GM12878 (cell line): ENCODE results near the gene PLEKHM3. TPM values are rescaled to one million over a fixed set of nuclear protein-coding genes. Genes with fewer than 3 reads are reported as not detected.
A peak's percentile ranks its signal among the peaks of the same experiment; 100 is the strongest.

Experiments
- EED ChIP-seq: sonication (generic); IDR thresholded peaks from 2 replicates; pipeline ENCODE4 v1.6.1; 2016; ENCODE audit warnings: antibody characterized with exemption, low read depth
- IKZF1 ChIP-seq: fragments of 450-650 bp; conservative IDR thresholded peaks from 2 replicates; pipeline ENCODE4 v1.6.1; 2017; ENCODE audit warnings: antibody characterized with exemption, mild to moderate bottlenecking
- MAX ChIP-seq: IDR thresholded peaks from 2 replicates; pipeline ENCODE4 v1.6.1; 2012; ENCODE audit warnings: low read depth, low read length, improper control_type of control experiment
- NFIC ChIP-seq: IDR thresholded peaks from 2 replicates; pipeline ENCODE4 v1.6.1; 2012; ENCODE audit warnings: low read depth, mild to moderate bottlenecking, inconsistent platforms, low read length, moderate library complexity
- NR2C1 ChIP-seq: fragments of 450-650 bp; IDR thresholded peaks from 2 replicates; pipeline ENCODE4 v1.6.1; 2017; ENCODE audit warnings: antibody characterized with exemption, mild to moderate bottlenecking, moderate library complexity
- RCOR1 ChIP-seq: conservative IDR thresholded peaks from 2 replicates; pipeline ENCODE4 v1.6.1; 2012; ENCODE audit warnings: low read depth, low read length, improper control_type of control experiment
- RFX5 ChIP-seq: IDR thresholded peaks from 2 replicates; pipeline ENCODE4 v1.6.1; 2011; ENCODE audit warnings: low read depth, low read length, improper control_type of control experiment
- SPI1 ChIP-seq: IDR thresholded peaks from 2 replicates; pipeline ENCODE4 v1.6.1; 2011; ENCODE audit warnings: low read depth, mild to moderate bottlenecking, low read length, moderate library complexity, borderline replicate concordance; ENCODE audit not compliant: insufficient read depth
- ZBED1 ChIP-seq: IDR thresholded peaks from 2 replicates; pipeline ENCODE4 v1.6.1; 2016; ENCODE audit warnings: borderline replicate concordance
- ZNF384 ChIP-seq: IDR thresholded peaks from 2 replicates; pipeline ENCODE4 v1.6.1; 2012; ENCODE audit warnings: low read depth, mild to moderate bottlenecking, low read length, improper control_type of control experiment, borderline replicate concordance
- polyA plus RNA-seq, 11 experiments: library from polyadenylated mRNA; depleted of rRNA in 4 of 11; unstranded in 6 of 11; stranded (reverse) in 5 of 11; fragments of >200 nt; fragmentation: Nextera tagmentation in 4 of 11; fragmentation: Illumina TruSeq in 1 of 11; extraction: Ambion mirVana in 4 of 11; extraction: Trizol in 1 of 11; gene quantifications; 1 replicate in 1 of 11; 2 replicates in 10 of 11; pipeline versions ENCODE4 v1.2.1 to v1.2.3, GENCODE V29; 2011 to 2016; ENCODE audit warnings: inconsistent platforms in 2 of 11, missing spikeins in 2 of 11, low read depth in 1 of 11
- total RNA-seq, 4 experiments: library from RNA; depleted of rRNA in 3 of 4; stranded (reverse); fragments of >200 nt in 3 of 4; fragmentation: Illumina TruSeq in 1 of 4; extraction: Trizol in 1 of 4; gene quantifications; 2 replicates each; pipeline versions ENCODE4 v1.2.1 to v1.2.3, GENCODE V29; 2013 to 2021
- TF ChIP-seq, protein P1 (sequence below): fragments of 150-350 bp; IDR thresholded peaks from 2 replicates; pipeline ENCODE4 v1.6.1; 2014; ENCODE audit warnings: mild to moderate bottlenecking, low read depth, low read length
- TF ChIP-seq, protein P2 (sequence below): fragments of 450-650 bp; IDR thresholded peaks from 2 replicates; pipeline ENCODE4 v1.6.1; 2017; ENCODE audit warnings: low read depth, mild to moderate bottlenecking, moderate library complexity

PLEKHM3 gene
- total and polyA plus RNA-seq, 10 of the 15 experiments (the other 5 are each of a cell fraction or from before 2014, with no cell fraction given): 1.4 to 5.6 (median 3.0) TPM

- TF ChIP-seq, protein P1, sequence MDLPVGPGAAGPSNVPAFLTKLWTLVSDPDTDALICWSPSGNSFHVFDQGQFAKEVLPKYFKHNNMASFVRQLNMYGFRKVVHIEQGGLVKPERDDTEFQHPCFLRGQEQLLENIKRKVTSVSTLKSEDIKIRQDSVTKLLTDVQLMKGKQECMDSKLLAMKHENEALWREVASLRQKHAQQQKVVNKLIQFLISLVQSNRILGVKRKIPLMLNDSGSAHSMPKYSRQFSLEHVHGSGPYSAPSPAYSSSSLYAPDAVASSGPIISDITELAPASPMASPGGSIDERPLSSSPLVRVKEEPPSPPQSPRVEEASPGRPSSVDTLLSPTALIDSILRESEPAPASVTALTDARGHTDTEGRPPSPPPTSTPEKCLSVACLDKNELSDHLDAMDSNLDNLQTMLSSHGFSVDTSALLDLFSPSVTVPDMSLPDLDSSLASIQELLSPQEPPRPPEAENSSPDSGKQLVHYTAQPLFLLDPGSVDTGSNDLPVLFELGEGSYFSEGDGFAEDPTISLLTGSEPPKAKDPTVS: no peak
- TF ChIP-seq, protein P2, sequence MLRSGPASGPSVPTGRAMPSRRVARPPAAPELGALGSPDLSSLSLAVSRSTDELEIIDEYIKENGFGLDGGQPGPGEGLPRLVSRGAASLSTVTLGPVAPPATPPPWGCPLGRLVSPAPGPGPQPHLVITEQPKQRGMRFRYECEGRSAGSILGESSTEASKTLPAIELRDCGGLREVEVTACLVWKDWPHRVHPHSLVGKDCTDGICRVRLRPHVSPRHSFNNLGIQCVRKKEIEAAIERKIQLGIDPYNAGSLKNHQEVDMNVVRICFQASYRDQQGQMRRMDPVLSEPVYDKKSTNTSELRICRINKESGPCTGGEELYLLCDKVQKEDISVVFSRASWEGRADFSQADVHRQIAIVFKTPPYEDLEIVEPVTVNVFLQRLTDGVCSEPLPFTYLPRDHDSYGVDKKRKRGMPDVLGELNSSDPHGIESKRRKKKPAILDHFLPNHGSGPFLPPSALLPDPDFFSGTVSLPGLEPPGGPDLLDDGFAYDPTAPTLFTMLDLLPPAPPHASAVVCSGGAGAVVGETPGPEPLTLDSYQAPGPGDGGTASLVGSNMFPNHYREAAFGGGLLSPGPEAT: peak; percentile 46; the same call in 1 of the 2 replicates
- TF ChIP-seq ZBED1: no peak
- peak; percentile 87 for TF ChIP-seq SPI1
- no peak for TF ChIP-seq MAX
- TF ChIP-seq RCOR1: no peak
- no peak for TF ChIP-seq NFIC
- TF ChIP-seq IKZF1: peak; percentile 72
- TF ChIP-seq EED: peak; percentile 34; the same call in 1 of the 2 replicates
- TF ChIP-seq NR2C1: no peak
- peak; percentile 33; the same call in 1 of the 2 replicates for TF ChIP-seq ZNF384
- no peak for TF ChIP-seq RFX5
- TF ChIP-seq, all 136 proteins: peak for 8
Observed at GRCh38 chr2:207951734-207952470, 73.4 kb downstream of the PLEKHM3 start (continued).
